K562 (cell line): Measurements from ENCODE around the gene PNMA6F. TPM values are rescaled to one million over a fixed set of nuclear protein-coding genes. Genes with fewer than 3 reads are reported as not detected.

Source experiments
- ATAC-seq: fragments of 200-7000 bp; cut with Tn5 transposase; 3 replicates; pipeline ENCODE4 v1.9.1; 2020; ENCODE audit warnings: moderate library complexity
- BruUV-seq: library from RNA; stranded (reverse); fragments of 400-500 nt; replicated peaks from 2 replicates; lab custom pipeline; 2021; lab: Mats Ljungman, UMichigan
- CTCF ChIA-PET: fragments of 300-600 bp; formaldehyde crosslinking; extraction: SDS; loops from one replicate; lab custom pipeline; 2021; ENCODE audit warnings: low intra/inter-chr PET ratio; lab: Yijun Ruan, JAX
- POLR2A ChIA-PET: fragments of 300-600, 350-650 bp; sonication (Branson Sonifier 250); formaldehyde crosslinking; extraction: SDS; loops from one replicate; lab custom pipeline; 2021; ENCODE audit warnings: antibody characterized with exemption, inconsistent platforms; lab: Yijun Ruan, JAX
- DNase-seq, 4 experiments: peaks; one replicate each; pipeline versions ENCODE4 v3.0.0 to v3.0.0-alpha.2; 2011 to 2018; ENCODE audit warnings: low spot score in 3 of 4, mixed read lengths in 3 of 4; ENCODE audit errors: extremely low read depth in 1 of 4
- FAIRE-seq: peaks from 2 replicates; lab custom pipeline; 2011; peaks lifted over from hg19 to GRCh38; lab: Jason Lieb, UNC
- H2AFZ ChIP-seq: 2 replicates; pipeline ENCODE4 v1.6.0; 2011; ENCODE audit warnings: low read depth, low read length, control low read depth, inconsistent platforms
- H3K27ac ChIP-seq: fragments of 200-600 bp; 3 replicates; pipeline ENCODE4 v1.8.0; 2011; ENCODE audit warnings: low read depth, mild to moderate bottlenecking, control low read depth, inconsistent platforms, low read length, moderate library complexity, mixed read lengths; ENCODE audit errors: extremely low read depth
- H3K27me3 ChIP-seq, 2 experiments: fragments of 300-600 bp in 1 of 2; 2 replicates in 1 of 2; 3 replicates in 1 of 2; pipeline versions ENCODE4 v1.6.0 to v1.8.0; 2011; ENCODE audit warnings: inconsistent platforms in 2 of 2, low read length in 2 of 2, mild to moderate bottlenecking in 1 of 2, mixed read lengths in 1 of 2, moderate library complexity in 1 of 2; ENCODE audit not compliant: control insufficient read depth in 2 of 2, insufficient read depth in 2 of 2
- H3K36me3 ChIP-seq: fragments of 300-600 bp; 3 replicates; pipeline ENCODE4 v1.8.0; 2011; ENCODE audit warnings: mild to moderate bottlenecking, low read length, inconsistent platforms; ENCODE audit not compliant: control insufficient read depth, insufficient read depth
- H3K4me1 ChIP-seq, 2 experiments: fragments of 200-600 bp in 1 of 2; replicated peaks in 1 of 2; 2 replicates in 1 of 2; 3 replicates in 1 of 2; pipeline versions ENCODE4 v1.5.1 to v1.8.0; 2011; ENCODE audit warnings: inconsistent platforms in 2 of 2, low read length in 2 of 2, mild to moderate bottlenecking in 1 of 2, mixed read lengths in 1 of 2, moderate library complexity in 1 of 2; ENCODE audit not compliant: control insufficient read depth in 2 of 2, insufficient read depth in 2 of 2
- H3K4me2 ChIP-seq: 2 replicates; pipeline ENCODE4 v1.6.1; 2011; ENCODE audit warnings: low read length, control low read depth, inconsistent platforms, mixed read lengths; ENCODE audit not compliant: insufficient read depth
- H3K4me3 ChIP-seq: fragments of 200-600 bp; sonication (generic), shearing (Covaris generic); 2 replicates; pipeline ENCODE4 v1.5.1; 2016; ENCODE audit warnings: control low read depth, inconsistent platforms
- H3K79me2 ChIP-seq: fragments of 200-600 bp; 3 replicates; pipeline ENCODE4 v1.8.0; 2011; ENCODE audit warnings: low read length, inconsistent platforms; ENCODE audit not compliant: control insufficient read depth, insufficient read depth
- H3K9ac ChIP-seq, 2 experiments: 2 replicates each; pipeline versions ENCODE4 v1.6.0 to v1.6.1; 2011; ENCODE audit warnings: low read depth in 2 of 2, low read length in 2 of 2, control low read depth in 1 of 2, inconsistent platforms in 1 of 2, mild to moderate bottlenecking in 1 of 2, mixed read lengths in 1 of 2; ENCODE audit not compliant: insufficient read depth in 1 of 2
- H3K9me1 ChIP-seq: one replicate; pipeline ENCODE4 v1.6.0; 2011; ENCODE audit warnings: inconsistent platforms, mild to moderate bottlenecking, low read length, moderate library complexity; ENCODE audit not compliant: control insufficient read depth, insufficient read depth
- H3K9me3 ChIP-seq: replicated peaks from 2 replicates; pipeline ENCODE4 v1.5.1; 2011; ENCODE audit warnings: low read depth, low read length, inconsistent platforms; ENCODE audit not compliant: control insufficient read depth, insufficient read depth
- H4K20me1 ChIP-seq: replicated peaks from 2 replicates; pipeline ENCODE4 v1.6.1; 2011; ENCODE audit warnings: low read length, inconsistent platforms, mixed read lengths; ENCODE audit not compliant: control insufficient read depth, insufficient read depth
- ZNF589 ChIP-seq: fragments of 200-800 bp; sonication (Bioruptor generic); IDR thresholded peaks from 2 replicates; pipeline ENCODE4 v1.6.1; 2016; ENCODE audit warnings: low read depth, missing genetic modification characterization, missing compliant biosample characterization
- WGBS: fragments of 100-300 bp; shearing (Covaris generic); methylation state at CpG from one replicate; pipeline ENCODE4 v1.1.6; 2016; ENCODE audit warnings: low coverage, mixed read lengths; ENCODE audit not compliant: insufficient coverage; ENCODE audit errors: missing lambda C conversion rate; 5-methylcytosine and 5-hydroxymethylcytosine counted together
- in situ Hi-C: fragments of 300-500 bp; cut with MboI; formaldehyde crosslinking; loops from 4 replicates; pipeline ENCODE4 v1.15.0; 2018; ENCODE audit warnings: inconsistent platforms, mixed read lengths
- intact Hi-C: fragments of 100-400 bp; cut with micrococcal nuclease; formaldehyde crosslinking; loops from 2 replicates; pipeline ENCODE4 v1.14.2; 2022
- polyA plus RNA-seq, 8 experiments: library from polyadenylated mRNA; depleted of rRNA in 4 of 8; stranded (reverse) in 5 of 8; unstranded in 3 of 8; fragments of >200 nt; fragmentation: Nextera tagmentation in 2 of 8; fragmentation: Illumina TruSeq in 1 of 8; extraction: Ambion mirVana in 2 of 8; extraction: Trizol in 1 of 8; gene quantifications; 2 replicates each; pipeline versions ENCODE4 v1.2.1 to v1.2.3, GENCODE V29; 2011 to 2014; ENCODE audit warnings: inconsistent platforms in 1 of 8, missing spikeins in 1 of 8
- total RNA-seq, 7 experiments: library from RNA; depleted of rRNA in 6 of 7; stranded (reverse); fragments of >200 nt in 6 of 7; fragmentation: Illumina TruSeq in 2 of 7; extraction: Trizol in 2 of 7; gene quantifications; 2 replicates each; pipeline versions ENCODE4 v1.2.1 to v1.2.3, GENCODE V29; 2011 to 2021; ENCODE audit warnings: low replicate concordance in 1 of 7
- TF ChIP-seq, protein P1 (sequence below), 3 experiments: IDR thresholded peaks in 2 of 3; conservative IDR thresholded peaks in 1 of 3; 2 replicates each; pipeline ENCODE4 v1.5.1; 2011 to 2012; ENCODE audit warnings: low read length in 3 of 3, mild to moderate bottlenecking in 3 of 3, control low read depth in 2 of 3, improper control_type of control experiment in 1 of 3, inconsistent platforms in 1 of 3, low read depth in 1 of 3, mixed read lengths in 1 of 3, moderate library complexity in 1 of 3; ENCODE audit not compliant: insufficient read depth in 2 of 3

Gene PNMA6F
- total and polyA plus RNA-seq, 9 of the 15 experiments (the other 6 are each of a cell fraction or from before 2014, with no cell fraction given) = not detected

- no peak overlapping the region for H3K27ac ChIP-seq
- BruUV-seq = no TSS peak
- H4K20me1 ChIP-seq = no peaks in the 10 kb centered on the region
- no peak overlapping the region for H3K9ac ChIP-seq
- in situ Hi-C loops = loop anchor here (10.0 kb wide), 1 partner anchor 326 kb away; no protein-coding TSS in a partner anchor
- intact Hi-C loops = no loop called here
- H3K4me1 ChIP-seq = peaks cover 0 to 9% of the 10 kb centered on the region in 2 experiments; a peak in 2 of 5 replicates
- ChIA-PET POLR2A (interaction anchor here (0.6 kb wide), 1 partner anchor 39 kb away, joined by 5 read pairs; no protein-coding TSS in a partner anchor), CTCF (no interaction called here)
- H3K4me2 ChIP-seq = no peak overlapping the region
- FAIRE-seq (no peak), DNase-seq (no peak), ATAC-seq (no peak)
- H2AFZ ChIP-seq = no peak overlapping the region
- no peak for TF ChIP-seq ZNF589
- TF ChIP-seq, protein P1, sequence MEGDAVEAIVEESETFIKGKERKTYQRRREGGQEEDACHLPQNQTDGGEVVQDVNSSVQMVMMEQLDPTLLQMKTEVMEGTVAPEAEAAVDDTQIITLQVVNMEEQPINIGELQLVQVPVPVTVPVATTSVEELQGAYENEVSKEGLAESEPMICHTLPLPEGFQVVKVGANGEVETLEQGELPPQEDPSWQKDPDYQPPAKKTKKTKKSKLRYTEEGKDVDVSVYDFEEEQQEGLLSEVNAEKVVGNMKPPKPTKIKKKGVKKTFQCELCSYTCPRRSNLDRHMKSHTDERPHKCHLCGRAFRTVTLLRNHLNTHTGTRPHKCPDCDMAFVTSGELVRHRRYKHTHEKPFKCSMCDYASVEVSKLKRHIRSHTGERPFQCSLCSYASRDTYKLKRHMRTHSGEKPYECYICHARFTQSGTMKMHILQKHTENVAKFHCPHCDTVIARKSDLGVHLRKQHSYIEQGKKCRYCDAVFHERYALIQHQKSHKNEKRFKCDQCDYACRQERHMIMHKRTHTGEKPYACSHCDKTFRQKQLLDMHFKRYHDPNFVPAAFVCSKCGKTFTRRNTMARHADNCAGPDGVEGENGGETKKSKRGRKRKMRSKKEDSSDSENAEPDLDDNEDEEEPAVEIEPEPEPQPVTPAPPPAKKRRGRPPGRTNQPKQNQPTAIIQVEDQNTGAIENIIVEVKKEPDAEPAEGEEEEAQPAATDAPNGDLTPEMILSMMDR (IDR thresholded peaks at IDR 0.05 in 2 of 3, conservative IDR thresholded peaks at IDR 0.05 in 1 of 3; ENCODE audit: insufficient read depth in 2 of 3, low read depth in 1 of 3, low read length in 3 of 3) = peak in 1 of 3 experiments; percentile 5; a peak in 1 of 6 replicates
- H3K9me3 ChIP-seq = no peaks in the 10 kb centered on the region
- 24% methylated on average over 6 of the region's 9 CpGs for WGBS
- H3K4me3 ChIP-seq = no peak overlapping the region
- peaks cover 0 to 10% of the 10 kb centered on the region in 2 experiments; a peak in 2 of 5 replicates for H3K27me3 ChIP-seq
- H3K79me2 ChIP-seq = no peaks in the 10 kb centered on the region
- H3K9me1 ChIP-seq = no peaks in the 10 kb centered on the region
- no peaks in the 10 kb centered on the region for H3K36me3 ChIP-seq
These were observed 10.7 kb downstream of the PNMA6F start for GRCh38 chrX:153310901-153311300.
